ENCODE results near the gene TMPRSS13.

- TF ChIP-seq ARNT (IDR thresholded peaks at IDR 0.05): no peak
- TF ChIP-seq FOXM1 (IDR thresholded peaks at IDR 0.05; ENCODE audit: borderline replicate concordance): no peak
- TF ChIP-seq L3MBTL2 (conservative IDR thresholded peaks at IDR 0.05): no peak
- TF ChIP-seq TARDBP (IDR thresholded peaks at IDR 0.05): no peak
- TF ChIP-seq PKNOX1 (IDR thresholded peaks at IDR 0.05): no peak
- TF ChIP-seq SP1 (IDR thresholded peaks at IDR 0.05): no peak
- TF ChIP-seq BHLHE40 (IDR thresholded peaks at IDR 0.05; ENCODE audit: borderline replicate concordance): no peak
Measured at GRCh38 chr11:117931971-117932370, 2.8 kb upstream of the TMPRSS13 start.

All from HEK293T (cell line).